AML-193 (cell line): ENCODE results near the gene NDUFV1.
"Not testable (repeated sequence)": the region's sequence is repeated elsewhere in the genome, so short reads cannot be mapped to it uniquely, and the experiment has no call there.

Experiments used
- DNase-seq, 2 experiments: peaks; one replicate each; lab custom pipeline; 2025; lab: John Stamatoyannopoulos, UW

Gene NDUFV1

GRCh38 chr11:67657300-67657699, 50.6 kb downstream of the NDUFV1 start:
- DNase-seq, result no peak

- not testable (repeated sequence) for DNase-seq
Observed at GRCh38 chr11:67659651-67660165, 53.0 kb downstream of the NDUFV1 start.

- DNase-seq, result not testable (repeated sequence)
Observed at GRCh38 chr11:67660752-67661151, 54.0 kb downstream of the NDUFV1 start.
